Left forelimb (tissue), 1 donor: ENCODE measurements around the gene RAPGEF5.

Source experiments
- DNase-seq: peaks from one replicate; pipeline ENCODE4 v3.0.0-alpha.2; 2018; ENCODE audit warnings: low spot score

Gene RAPGEF5

GRCh38 chr7:22151901-22152300 lies 205.1 kb downstream of the RAPGEF5 start:
- DNase-seq, result no peak

- DNase-seq, result no peak
These were observed 206.7 kb downstream of the RAPGEF5 start for GRCh38 chr7:22150221-22150620.

DNA sequence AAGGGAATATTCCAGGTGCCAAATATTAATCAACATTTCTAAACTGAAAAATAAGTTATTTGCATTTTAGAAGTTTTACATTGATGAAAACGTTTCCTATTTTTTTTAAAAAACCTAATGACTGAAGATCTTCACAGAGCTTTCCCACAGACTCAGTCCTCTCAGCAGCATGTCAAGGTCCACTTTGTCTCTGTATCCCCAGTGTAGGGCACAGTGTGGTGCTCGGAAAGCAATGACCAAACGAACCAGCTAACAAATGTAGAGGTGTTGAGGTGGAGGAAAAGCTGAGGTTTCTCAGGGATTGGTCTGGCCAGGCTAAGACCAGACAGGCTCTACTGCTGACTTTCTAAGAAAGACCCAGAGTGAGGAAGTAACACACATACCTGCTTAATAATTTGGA lies 209.1 kb downstream of the RAPGEF5 start:
- DNase-seq, result no peak

DNA sequence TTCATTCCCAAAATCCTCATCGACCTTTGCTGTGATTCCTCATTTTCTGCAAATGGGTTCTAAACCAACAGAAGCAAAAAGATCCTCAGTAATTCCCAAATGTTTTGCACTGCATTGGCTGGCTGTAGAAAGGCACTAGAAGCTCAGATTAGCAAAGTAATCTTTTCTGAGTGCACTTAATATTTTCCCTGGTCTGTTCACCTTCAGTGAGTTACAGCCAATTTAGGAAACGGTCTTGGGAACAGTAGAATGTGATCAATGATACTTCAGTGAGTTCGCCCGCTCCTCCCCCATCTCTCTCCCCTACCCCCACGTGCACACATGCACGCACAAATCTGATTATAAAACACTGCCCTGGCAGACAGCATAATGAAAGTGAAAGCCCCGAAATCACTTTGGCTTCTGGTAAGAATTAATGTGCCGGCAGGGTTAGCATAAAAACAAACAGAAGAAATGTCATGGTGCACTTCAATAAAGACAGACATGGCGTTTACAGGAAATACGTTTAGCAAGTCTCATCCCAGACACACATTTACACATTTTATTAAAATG lies 209.9 kb downstream of the RAPGEF5 start:
- DNase-seq, result no peak

DNA sequence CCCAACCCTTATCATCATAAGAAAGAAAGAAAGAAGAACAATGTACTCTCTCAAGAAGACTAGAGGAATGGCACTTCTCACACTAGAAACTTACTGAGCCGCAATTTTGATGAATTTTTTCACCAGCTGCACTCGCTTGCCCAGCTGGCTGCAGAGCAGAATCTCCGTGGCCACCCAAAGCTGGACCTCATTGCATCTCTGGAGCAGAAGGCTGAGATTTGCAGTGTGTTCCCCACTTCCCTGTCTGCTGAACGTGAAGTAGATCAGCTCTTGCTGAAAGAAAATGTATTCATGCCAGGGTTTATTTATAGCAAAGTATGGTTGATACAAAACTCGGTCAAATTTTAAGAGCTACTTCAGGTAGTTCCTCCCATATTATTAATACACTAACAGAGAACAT lies 212.0 kb downstream of the RAPGEF5 start:
- no peak for DNase-seq

DNA sequence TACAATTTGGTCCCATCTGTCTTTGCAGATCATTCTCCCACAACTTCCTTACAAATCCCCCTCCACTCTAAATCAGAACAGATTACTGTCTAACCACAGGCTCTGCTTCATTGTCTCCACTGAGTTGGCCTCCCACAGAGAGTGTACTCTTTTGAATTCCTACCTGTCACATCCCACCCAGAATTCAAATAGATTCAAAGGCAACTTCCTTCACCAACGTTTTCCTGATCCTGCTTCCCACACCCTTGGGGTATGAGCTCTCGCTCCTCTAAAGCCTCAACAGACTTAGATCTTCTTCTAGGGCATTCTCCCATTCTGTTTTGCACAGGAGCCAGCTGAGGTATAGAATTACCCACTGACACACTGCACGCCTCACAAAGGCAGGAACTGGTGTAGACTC lies 213.5 kb downstream of the RAPGEF5 start:
- no peak for DNase-seq

- DNase-seq, result no peak
These were observed 214.4 kb downstream of the RAPGEF5 start for GRCh38 chr7:22142572-22142971.

- no peak for DNase-seq
These were observed 215.6 kb downstream of the RAPGEF5 start for GRCh38 chr7:22141355-22141754.

DNA sequence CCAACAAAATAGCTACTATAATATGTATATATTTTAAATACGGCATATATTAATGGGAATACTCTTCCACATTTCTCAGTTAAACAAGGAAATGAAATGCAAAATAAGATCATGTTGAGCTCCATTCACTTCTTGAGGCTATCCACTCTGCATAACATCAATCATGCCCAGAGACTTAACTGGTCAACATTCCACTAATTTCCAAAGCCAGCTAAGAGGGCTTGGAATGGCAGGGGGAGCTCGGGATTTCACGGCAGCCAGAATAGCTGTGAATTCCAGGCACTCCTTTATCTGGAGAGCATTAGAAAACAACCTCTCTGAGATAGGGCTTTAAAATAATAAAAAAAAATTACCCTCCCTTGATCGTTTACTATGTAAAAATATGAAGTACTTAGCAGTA lies 216.4 kb downstream of the RAPGEF5 start:
- DNase-seq, result no peak

DNA sequence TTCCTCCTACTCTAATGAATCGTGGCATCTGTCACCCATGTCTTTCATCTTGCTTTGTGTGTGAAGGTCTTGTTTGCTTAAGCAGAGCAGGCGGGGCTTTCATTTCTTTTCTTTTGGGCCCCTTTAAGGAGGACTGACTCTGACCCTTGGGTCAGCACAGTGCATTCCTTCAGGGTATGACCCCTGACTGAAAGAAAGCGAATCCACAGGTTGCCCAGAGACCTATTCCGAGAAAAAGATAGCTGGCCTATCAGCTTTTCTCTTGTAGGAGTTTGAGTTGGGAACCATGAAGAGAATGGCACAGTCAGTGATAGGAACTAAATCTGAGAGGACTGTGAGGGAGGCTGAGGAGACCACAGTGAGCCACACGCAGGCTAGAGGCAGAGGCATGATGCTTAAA lies 218.1 kb downstream of the RAPGEF5 start:
- no peak for DNase-seq

DNA sequence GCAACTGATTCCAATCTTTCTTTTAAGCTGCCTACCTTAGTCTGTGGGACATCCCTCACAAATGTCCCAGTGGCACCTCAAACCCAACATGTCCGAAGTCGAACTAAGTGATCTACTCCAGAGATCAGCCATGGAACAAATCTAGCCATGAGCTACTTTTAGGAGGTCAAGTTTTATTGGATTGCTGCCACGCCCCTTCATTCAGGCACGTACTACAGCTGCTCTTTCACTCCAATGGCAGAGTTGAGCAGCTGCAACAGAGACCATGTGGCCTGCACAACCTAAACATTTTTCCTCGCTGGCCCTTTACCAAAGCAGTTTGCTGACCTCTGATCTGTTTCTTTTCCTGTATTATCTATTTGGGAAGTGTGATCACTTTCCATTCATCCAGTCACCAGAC lies 218.8 kb downstream of the RAPGEF5 start:
- no peak for DNase-seq

DNA sequence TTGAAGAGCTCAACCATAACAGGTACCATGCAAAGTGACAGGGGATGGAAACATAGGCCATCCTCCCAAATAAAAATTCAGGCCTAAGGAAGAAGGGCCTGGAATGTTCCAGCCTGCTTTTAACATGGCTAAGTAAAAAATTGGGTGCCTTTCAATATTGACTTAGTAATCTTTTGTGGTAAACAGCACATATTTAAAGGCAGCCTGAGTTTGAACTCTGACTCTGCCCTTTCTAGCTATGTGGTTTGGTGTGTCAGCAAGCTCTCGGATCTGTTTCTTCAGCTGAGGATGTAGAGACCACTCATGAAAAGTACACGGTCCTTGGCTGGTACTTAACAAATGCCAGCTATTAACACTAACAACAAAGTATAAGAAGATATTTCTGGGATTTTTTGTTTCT lies 219.5 kb downstream of the RAPGEF5 start:
- no peak for DNase-seq

GRCh38 chr7:22137026-22137425 lies 219.9 kb downstream of the RAPGEF5 start:
- DNase-seq, result no peak

GRCh38 chr7:22129819-22130580 lies 227.0 kb downstream of the RAPGEF5 start:
- no peak for DNase-seq

DNA sequence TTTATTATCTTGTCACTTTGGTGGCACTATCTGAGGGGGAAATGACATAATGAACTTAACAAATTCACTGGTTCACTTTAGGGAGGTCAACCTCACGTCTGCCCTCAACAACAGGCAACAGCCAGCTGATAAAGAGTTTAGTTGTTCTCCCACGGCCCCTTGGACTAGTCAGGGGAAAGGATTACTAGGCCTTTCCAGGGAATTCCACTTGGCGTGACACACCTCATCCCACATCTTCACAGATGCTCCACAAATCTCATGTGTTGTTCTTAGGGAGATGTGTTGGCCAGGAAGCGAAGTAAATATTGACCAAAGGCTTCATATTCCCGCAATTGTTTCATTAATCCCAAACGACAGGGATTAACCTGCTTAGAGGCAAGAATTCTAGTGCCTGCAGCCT lies 227.8 kb downstream of the RAPGEF5 start:
- no peak for DNase-seq

- no peak for DNase-seq
These were observed 228.4 kb downstream of the RAPGEF5 start for GRCh38 chr7:22128528-22128920.

DNA sequence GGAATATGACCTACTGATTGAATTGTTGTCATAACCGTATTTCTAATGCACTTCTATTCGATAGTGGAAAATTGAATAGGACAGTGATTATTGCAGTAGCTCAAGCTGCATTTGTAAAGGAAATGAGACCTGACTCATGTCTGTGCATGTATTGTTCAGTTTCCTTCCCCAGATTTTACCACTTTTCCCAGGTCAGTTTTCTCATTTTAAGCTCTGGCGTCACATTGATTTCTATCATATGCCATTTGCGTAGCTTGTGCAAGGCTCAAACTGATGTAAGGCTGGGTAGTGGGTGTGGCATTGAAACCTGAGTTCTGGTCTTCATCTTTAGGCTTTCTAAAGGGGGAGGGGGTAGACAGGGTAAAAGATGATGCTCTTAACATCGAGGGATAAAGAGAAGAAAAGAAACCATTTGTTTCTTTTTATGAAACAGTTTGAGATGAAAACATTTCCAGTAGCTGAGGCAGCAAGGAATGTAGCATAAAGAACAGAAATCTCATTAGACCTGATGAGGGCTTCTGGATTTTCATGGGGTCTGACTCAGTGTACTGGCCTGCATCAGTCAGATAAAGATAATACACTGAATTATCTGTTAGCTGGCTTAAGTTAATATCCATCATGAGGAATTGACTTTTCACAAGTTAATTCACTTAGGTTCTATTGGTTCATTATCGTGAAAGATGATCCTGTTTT lies 229.0 kb downstream of the RAPGEF5 start:
- no peak for DNase-seq

DNA sequence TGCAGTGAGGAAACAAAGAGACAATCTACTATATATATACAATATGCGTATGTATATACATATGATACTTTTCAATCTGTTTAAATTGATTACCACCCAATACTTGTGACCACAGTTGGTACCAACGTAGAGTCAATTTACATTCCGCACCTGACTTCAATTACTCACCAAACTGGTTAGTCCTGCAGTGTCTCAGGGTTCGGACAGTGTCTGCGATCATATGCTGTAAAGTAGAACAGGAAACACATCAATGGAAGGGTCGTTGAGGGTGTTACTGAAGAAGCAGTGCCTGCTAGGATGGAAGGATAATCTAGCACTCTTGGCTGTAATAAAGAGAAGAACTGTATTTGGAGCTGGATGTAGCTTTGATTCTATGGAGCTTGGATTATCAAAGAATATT lies 231.5 kb downstream of the RAPGEF5 start:
- no peak for DNase-seq

DNA sequence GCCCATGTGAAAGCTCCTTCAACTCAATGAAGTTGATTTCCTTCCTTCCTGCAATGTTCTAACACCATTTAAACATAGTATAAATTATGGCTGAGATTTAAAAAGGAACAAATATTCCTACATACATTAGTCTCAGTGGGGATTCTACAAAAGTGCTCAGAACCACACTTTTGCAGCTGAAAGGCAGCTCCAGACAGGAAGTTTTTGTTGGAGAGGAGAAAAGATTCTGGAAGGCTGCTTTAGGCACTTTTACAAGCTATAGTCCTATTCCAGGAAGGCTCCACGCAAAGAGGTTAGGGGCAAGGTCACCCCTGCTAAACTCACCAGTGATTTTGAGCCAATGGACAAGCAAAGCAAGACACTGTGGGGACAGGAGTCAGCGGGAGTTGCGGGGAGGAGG lies 232.0 kb downstream of the RAPGEF5 start:
- DNase-seq, result no peak

DNA sequence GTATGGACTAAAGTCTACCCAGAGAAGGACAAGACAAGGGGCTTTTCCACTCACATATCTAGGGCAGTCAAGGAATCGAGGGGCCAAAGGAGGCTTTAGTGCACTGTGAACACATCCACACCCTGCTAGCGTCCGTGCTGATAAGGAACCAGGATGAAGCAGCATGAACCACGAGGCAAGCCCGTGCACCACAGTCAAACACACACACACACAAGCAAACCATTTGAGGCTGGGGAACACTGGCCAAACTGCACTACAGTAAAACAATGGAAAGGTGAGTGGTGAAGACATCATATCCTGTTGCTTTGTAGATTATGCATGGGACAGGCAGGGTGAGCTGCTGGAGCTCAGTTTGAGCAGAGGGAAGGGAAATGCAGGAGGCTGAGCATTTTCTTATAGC lies 233.8 kb downstream of the RAPGEF5 start:
- DNase-seq, result peak; percentile 31

DNA sequence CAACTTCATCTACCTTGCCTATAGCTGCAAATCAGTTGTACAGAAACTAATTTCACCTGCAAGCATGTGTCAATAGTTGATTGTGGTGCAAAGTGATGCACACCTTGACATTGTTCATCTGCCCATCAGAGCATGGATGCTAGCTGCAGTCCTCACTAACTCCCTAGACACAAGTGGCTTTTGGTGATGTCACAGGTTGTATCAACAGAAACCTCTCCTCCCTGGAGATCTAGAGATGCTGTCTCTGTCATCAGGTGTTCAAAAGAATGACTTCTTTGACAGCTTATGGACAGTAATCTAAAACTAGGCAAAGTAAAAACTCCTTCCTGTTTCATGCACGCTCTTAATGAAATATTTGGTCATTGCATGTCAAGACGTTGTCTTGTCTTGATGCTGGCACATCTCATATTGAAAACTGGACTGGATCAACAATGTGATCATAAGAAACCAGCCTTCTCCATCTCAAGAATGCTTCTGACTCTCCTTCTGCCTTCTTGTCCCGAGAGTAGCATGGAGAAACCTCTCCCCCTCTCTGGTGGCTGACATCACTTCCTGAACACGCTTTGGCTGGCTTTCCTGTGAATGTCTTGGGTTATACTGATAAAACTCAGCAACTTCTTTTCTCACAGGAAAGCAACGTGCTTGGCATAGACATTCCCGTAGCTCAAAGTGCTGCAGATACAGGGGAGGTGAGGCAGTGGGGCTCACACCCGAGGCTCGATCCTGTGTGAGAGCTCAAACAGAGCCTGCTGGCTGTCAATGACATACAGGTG lies 235.1 kb downstream of the RAPGEF5 start:
- peak; percentile 45 for DNase-seq

- no peak for DNase-seq
These were observed 236.4 kb downstream of the RAPGEF5 start for GRCh38 chr7:22120391-22121053.
